K562 (cell line): ENCODE results near the gene KDM2B. TPM values are rescaled to one million over a fixed set of nuclear protein-coding genes. Genes with fewer than 3 reads are reported as not detected.

Experiments used
- IRF2 ChIP-seq: sonication (generic); formaldehyde crosslinking; IDR thresholded peaks from 2 replicates; pipeline ENCODE4 v1.8.1; 2022; ENCODE audit warnings: mild to moderate bottlenecking, missing genetic modification reagents
- KAT2B ChIP-seq: IDR thresholded peaks from one replicate; pipeline ENCODE4 v1.6.1; 2012; ENCODE audit warnings: low read depth, mild to moderate bottlenecking, control low read depth, inconsistent platforms, low read length, moderate library complexity
- MYNN ChIP-seq, 2 experiments: sonication (generic); formaldehyde crosslinking in 1 of 2; IDR thresholded peaks; 2 replicates each; pipeline versions ENCODE4 v1.5.0 to v1.6.1; 2016 to 2020; ENCODE audit warnings: antibody characterized with exemption in 1 of 2, missing genetic modification reagents in 1 of 2
- PCBP1 ChIP-seq: fragments of 200-400 bp; formaldehyde crosslinking; IDR thresholded peaks from 2 replicates; pipeline ENCODE4 v1.6.1; 2018; ENCODE audit warnings: mild to moderate bottlenecking, low read depth, low read length; ENCODE audit not compliant: poor library complexity, severe bottlenecking
- PRDM10 ChIP-seq: fragments of 450-650 bp; IDR thresholded peaks from 2 replicates; pipeline ENCODE4 v1.6.1; 2018; ENCODE audit not compliant: partially characterized antibody
- SAFB ChIP-seq: fragments of 200-400 bp; formaldehyde crosslinking; IDR thresholded peaks from 2 replicates; pipeline ENCODE4 v1.6.1; 2017; ENCODE audit warnings: low read depth, low read length, borderline replicate concordance
- ZBTB1 ChIP-seq: sonication (generic); formaldehyde crosslinking; IDR thresholded peaks from 2 replicates; pipeline ENCODE4 v1.8.1; 2023; ENCODE audit warnings: missing genetic modification reagents, low read depth, mild to moderate bottlenecking, borderline replicate concordance
- polyA plus RNA-seq, 8 experiments: library from polyadenylated mRNA; depleted of rRNA in 4 of 8; stranded (reverse) in 5 of 8; unstranded in 3 of 8; fragments of >200 nt; fragmentation: Nextera tagmentation in 2 of 8; fragmentation: Illumina TruSeq in 1 of 8; extraction: Ambion mirVana in 2 of 8; extraction: Trizol in 1 of 8; gene quantifications; 2 replicates each; pipeline versions ENCODE4 v1.2.1 to v1.2.3, GENCODE V29; 2011 to 2014; ENCODE audit warnings: inconsistent platforms in 1 of 8, missing spikeins in 1 of 8
- total RNA-seq, 7 experiments: library from RNA; depleted of rRNA in 6 of 7; stranded (reverse); fragments of >200 nt in 6 of 7; fragmentation: Illumina TruSeq in 2 of 7; extraction: Trizol in 2 of 7; gene quantifications; 2 replicates each; pipeline versions ENCODE4 v1.2.1 to v1.2.3, GENCODE V29; 2011 to 2021; ENCODE audit warnings: low replicate concordance in 1 of 7
- TF ChIP-seq, protein P1 (sequence below): sonication (generic); formaldehyde crosslinking; IDR thresholded peaks from 2 replicates; pipeline ENCODE4 v1.8.0; 2023; ENCODE audit warnings: mild to moderate bottlenecking, missing genetic modification reagents
- TF ChIP-seq, protein P2 (sequence below): fragments of 250-450 bp; sonication (Bioruptor Pico); IDR thresholded peaks from 2 replicates; pipeline ENCODE4 v1.5.0; 2022; ENCODE audit warnings: mild to moderate bottlenecking
- TF ChIP-seq, protein P3 (sequence below): fragments of 250-450 bp; sonication (Bioruptor Pico); IDR thresholded peaks from 2 replicates; pipeline ENCODE4 v1.4.0; 2020; ENCODE audit warnings: mild to moderate bottlenecking, moderate library complexity, borderline replicate concordance
- TF ChIP-seq, protein P4 (sequence below): sonication (generic); formaldehyde crosslinking; IDR thresholded peaks from 2 replicates; pipeline ENCODE4 v1.8.0; 2022; ENCODE audit warnings: mild to moderate bottlenecking, low read depth, missing genetic modification reagents

KDM2B gene
- total and polyA plus RNA-seq, 9 of the 15 experiments (the other 6 are each of a cell fraction or from before 2014, with no cell fraction given), result 7.4 to 50.5 (median 22.5) TPM

GRCh38 chr12:121400332-121401139, 180.3 kb downstream of the KDM2B start (continued):
- TF ChIP-seq PRDM10 (no peak), MYNN (IDR thresholded peaks at IDR 0.05) (no peak), MYNN (CRISPR knock-in tag; IDR thresholded peaks at IDR 0.05) (no peak), KAT2B (no peak), ZBTB1 (CRISPR knock-in tag) (peak; percentile 81; the same call in 1 of the 2 replicates), PCBP1 (no peak), SAFB (no peak), IRF2 (CRISPR knock-in tag) (no peak)
- TF ChIP-seq, protein P1, sequence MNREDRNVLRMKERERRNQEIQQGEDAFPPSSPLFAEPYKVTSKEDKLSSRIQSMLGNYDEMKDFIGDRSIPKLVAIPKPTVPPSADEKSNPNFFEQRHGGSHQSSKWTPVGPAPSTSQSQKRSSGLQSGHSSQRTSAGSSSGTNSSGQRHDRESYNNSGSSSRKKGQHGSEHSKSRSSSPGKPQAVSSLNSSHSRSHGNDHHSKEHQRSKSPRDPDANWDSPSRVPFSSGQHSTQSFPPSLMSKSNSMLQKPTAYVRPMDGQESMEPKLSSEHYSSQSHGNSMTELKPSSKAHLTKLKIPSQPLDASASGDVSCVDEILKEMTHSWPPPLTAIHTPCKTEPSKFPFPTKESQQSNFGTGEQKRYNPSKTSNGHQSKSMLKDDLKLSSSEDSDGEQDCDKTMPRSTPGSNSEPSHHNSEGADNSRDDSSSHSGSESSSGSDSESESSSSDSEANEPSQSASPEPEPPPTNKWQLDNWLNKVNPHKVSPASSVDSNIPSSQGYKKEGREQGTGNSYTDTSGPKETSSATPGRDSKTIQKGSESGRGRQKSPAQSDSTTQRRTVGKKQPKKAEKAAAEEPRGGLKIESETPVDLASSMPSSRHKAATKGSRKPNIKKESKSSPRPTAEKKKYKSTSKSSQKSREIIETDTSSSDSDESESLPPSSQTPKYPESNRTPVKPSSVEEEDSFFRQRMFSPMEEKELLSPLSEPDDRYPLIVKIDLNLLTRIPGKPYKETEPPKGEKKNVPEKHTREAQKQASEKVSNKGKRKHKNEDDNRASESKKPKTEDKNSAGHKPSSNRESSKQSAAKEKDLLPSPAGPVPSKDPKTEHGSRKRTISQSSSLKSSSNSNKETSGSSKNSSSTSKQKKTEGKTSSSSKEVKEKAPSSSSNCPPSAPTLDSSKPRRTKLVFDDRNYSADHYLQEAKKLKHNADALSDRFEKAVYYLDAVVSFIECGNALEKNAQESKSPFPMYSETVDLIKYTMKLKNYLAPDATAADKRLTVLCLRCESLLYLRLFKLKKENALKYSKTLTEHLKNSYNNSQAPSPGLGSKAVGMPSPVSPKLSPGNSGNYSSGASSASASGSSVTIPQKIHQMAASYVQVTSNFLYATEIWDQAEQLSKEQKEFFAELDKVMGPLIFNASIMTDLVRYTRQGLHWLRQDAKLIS (CRISPR knock-in tag), result 0 out of 2 replicates have a peak, but pooled peaks have one; percentile 23
- TF ChIP-seq, protein P2, sequence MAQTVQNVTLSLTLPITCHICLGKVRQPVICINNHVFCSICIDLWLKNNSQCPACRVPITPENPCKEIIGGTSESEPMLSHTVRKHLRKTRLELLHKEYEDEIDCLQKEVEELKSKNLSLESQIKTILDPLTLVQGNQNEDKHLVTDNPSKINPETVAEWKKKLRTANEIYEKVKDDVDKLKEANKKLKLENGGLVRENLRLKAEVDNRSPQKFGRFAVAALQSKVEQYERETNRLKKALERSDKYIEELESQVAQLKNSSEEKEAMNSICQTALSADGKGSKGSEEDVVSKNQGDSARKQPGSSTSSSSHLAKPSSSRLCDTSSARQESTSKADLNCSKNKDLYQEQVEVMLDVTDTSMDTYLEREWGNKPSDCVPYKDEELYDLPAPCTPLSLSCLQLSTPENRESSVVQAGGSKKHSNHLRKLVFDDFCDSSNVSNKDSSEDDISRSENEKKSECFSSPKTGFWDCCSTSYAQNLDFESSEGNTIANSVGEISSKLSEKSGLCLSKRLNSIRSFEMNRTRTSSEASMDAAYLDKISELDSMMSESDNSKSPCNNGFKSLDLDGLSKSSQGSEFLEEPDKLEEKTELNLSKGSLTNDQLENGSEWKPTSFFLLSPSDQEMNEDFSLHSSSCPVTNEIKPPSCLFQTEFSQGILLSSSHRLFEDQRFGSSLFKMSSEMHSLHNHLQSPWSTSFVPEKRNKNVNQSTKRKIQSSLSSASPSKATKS (CRISPR knock-in tag), result no peak
- TF ChIP-seq, protein P3, sequence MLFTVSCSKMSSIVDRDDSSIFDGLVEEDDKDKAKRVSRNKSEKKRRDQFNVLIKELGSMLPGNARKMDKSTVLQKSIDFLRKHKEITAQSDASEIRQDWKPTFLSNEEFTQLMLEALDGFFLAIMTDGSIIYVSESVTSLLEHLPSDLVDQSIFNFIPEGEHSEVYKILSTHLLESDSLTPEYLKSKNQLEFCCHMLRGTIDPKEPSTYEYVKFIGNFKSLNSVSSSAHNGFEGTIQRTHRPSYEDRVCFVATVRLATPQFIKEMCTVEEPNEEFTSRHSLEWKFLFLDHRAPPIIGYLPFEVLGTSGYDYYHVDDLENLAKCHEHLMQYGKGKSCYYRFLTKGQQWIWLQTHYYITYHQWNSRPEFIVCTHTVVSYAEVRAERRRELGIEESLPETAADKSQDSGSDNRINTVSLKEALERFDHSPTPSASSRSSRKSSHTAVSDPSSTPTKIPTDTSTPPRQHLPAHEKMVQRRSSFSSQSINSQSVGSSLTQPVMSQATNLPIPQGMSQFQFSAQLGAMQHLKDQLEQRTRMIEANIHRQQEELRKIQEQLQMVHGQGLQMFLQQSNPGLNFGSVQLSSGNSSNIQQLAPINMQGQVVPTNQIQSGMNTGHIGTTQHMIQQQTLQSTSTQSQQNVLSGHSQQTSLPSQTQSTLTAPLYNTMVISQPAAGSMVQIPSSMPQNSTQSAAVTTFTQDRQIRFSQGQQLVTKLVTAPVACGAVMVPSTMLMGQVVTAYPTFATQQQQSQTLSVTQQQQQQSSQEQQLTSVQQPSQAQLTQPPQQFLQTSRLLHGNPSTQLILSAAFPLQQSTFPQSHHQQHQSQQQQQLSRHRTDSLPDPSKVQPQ (CRISPR knock-in tag), result no peak
- TF ChIP-seq, protein P4, sequence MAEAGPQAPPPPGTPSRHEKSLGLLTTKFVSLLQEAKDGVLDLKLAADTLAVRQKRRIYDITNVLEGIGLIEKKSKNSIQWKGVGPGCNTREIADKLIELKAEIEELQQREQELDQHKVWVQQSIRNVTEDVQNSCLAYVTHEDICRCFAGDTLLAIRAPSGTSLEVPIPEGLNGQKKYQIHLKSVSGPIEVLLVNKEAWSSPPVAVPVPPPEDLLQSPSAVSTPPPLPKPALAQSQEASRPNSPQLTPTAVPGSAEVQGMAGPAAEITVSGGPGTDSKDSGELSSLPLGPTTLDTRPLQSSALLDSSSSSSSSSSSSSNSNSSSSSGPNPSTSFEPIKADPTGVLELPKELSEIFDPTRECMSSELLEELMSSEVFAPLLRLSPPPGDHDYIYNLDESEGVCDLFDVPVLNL, result peak; percentile 74
